SK-N-SH treated with all-trans-retinoic acid at 6 μM for 48 hours (cell line): ENCODE results near the gene CPA1.
A peak's percentile ranks its signal among the peaks of the same experiment; 100 is the strongest.

ENCODE experiments used
- ATAC-seq: fragments of 200-7000 bp; cut with Tn5 transposase; 3 replicates; pipeline ENCODE4 v1.9.1; 2020; ENCODE audit warnings: mild to moderate bottlenecking, moderate library complexity
- ARNTL ChIP-seq: fragments of 450-650 bp; formaldehyde crosslinking; IDR thresholded peaks from 2 replicates; pipeline ENCODE4 v1.5.0; 2020; ENCODE audit warnings: low read depth, mild to moderate bottlenecking, moderate library complexity, borderline replicate concordance
- CSDC2 ChIP-seq: fragments of 250-450 bp; sonication (Bioruptor Pico); IDR thresholded peaks from 2 replicates; pipeline ENCODE4 v1.5.0; 2020; ENCODE audit warnings: mild to moderate bottlenecking, moderate library complexity
- CSRNP3 ChIP-seq: fragments of 250-450 bp; sonication (Bioruptor Pico); IDR thresholded peaks from 2 replicates; pipeline ENCODE4 v1.5.1; 2021; ENCODE audit warnings: mild to moderate bottlenecking, moderate library complexity
- ESRRG ChIP-seq: fragments of 250-450 bp; sonication (Bioruptor Pico); IDR thresholded peaks from 2 replicates; pipeline ENCODE4 v1.6.1; 2021; ENCODE audit warnings: mild to moderate bottlenecking
- GLIS3 ChIP-seq: fragments of 250-450 bp; sonication (Bioruptor Pico); IDR thresholded peaks from 2 replicates; pipeline ENCODE4 v1.5.0; 2020; ENCODE audit warnings: mild to moderate bottlenecking, moderate library complexity
- OSR1 ChIP-seq: fragments of 250-450 bp; sonication (Bioruptor Pico); IDR thresholded peaks from 2 replicates; pipeline ENCODE4 v1.8.0; 2022; ENCODE audit warnings: moderate library complexity, mild to moderate bottlenecking, inconsistent platforms
- PATZ1 ChIP-seq: fragments of 250-450 bp; sonication (Bioruptor Pico); IDR thresholded peaks from 2 replicates; pipeline ENCODE4 v1.8.0; 2020; ENCODE audit warnings: mild to moderate bottlenecking, moderate library complexity, borderline replicate concordance
- POU6F1 ChIP-seq: fragments of 250-450 bp; sonication (Bioruptor Pico); IDR thresholded peaks from 2 replicates; pipeline ENCODE4 v1.8.0; 2021; ENCODE audit warnings: low read depth, mild to moderate bottlenecking, moderate library complexity, borderline replicate concordance
- RARB ChIP-seq: fragments of 250-450 bp; sonication (Bioruptor Pico); IDR thresholded peaks from 2 replicates; pipeline ENCODE4 v1.8.0; 2021; ENCODE audit warnings: mild to moderate bottlenecking, moderate library complexity
- SNAI2 ChIP-seq: fragments of 250-450 bp; sonication (Bioruptor Pico); IDR thresholded peaks from 2 replicates; pipeline ENCODE4 v1.5.0; 2020; ENCODE audit warnings: mild to moderate bottlenecking, moderate library complexity
- TCF4 ChIP-seq: fragments of 250-450 bp; sonication (Bioruptor Pico); IDR thresholded peaks from 2 replicates; pipeline ENCODE4 v1.8.0; 2021; ENCODE audit warnings: mild to moderate bottlenecking, moderate library complexity, borderline replicate concordance
- TOX ChIP-seq: fragments of 250-450 bp; sonication (Bioruptor Pico); IDR thresholded peaks from 2 replicates; pipeline ENCODE4 v1.8.0; 2021; ENCODE audit warnings: mild to moderate bottlenecking, moderate library complexity, borderline replicate concordance
- TSHZ2 ChIP-seq: fragments of 250-450 bp; sonication (Bioruptor Pico); IDR thresholded peaks from 2 replicates; pipeline ENCODE4 v1.5.0; 2020; ENCODE audit warnings: mild to moderate bottlenecking, moderate library complexity
- ZFP30 ChIP-seq: fragments of 450-650 bp; formaldehyde crosslinking; IDR thresholded peaks from 2 replicates; pipeline ENCODE4 v1.5.0; 2022; ENCODE audit warnings: mild to moderate bottlenecking, moderate library complexity
- ZNF565 ChIP-seq: fragments of 450-650 bp; formaldehyde crosslinking; conservative IDR thresholded peaks from 2 replicates; pipeline ENCODE4 v1.5.0; 2020; ENCODE audit warnings: low read depth, mild to moderate bottlenecking, moderate library complexity
- ZNF70 ChIP-seq: fragments of 450-650 bp; formaldehyde crosslinking; IDR thresholded peaks from 2 replicates; pipeline ENCODE4 v1.5.0; 2020; ENCODE audit warnings: mild to moderate bottlenecking, moderate library complexity
- ZNF8 ChIP-seq: fragments of 450-650 bp; formaldehyde crosslinking; IDR thresholded peaks from 2 replicates; pipeline ENCODE4 v1.5.0; 2020; ENCODE audit warnings: mild to moderate bottlenecking, moderate library complexity

CPA1 gene

GRCh38 chr7:130379532-130379920, 768 bp upstream of the CPA1 start:
- ATAC-seq, result peak; percentile 12; the same call in 2 of the 3 replicates
- no peak for TF ChIP-seq ESRRG (CRISPR knock-in tag)

- ATAC-seq, result peak; percentile 10; the same call in 2 of the 3 replicates
- no peak for TF ChIP-seq ZNF70 (CRISPR knock-in tag)
- TF ChIP-seq POU6F1 (CRISPR knock-in tag), result no peak
- no peak for TF ChIP-seq OSR1 (CRISPR knock-in tag)
- no peak for TF ChIP-seq ARNTL (CRISPR knock-in tag)
- TF ChIP-seq CSDC2 (CRISPR knock-in tag), result no peak
- TF ChIP-seq ZFP30 (CRISPR knock-in tag), result no peak
- no peak for TF ChIP-seq TCF4
- no peak for TF ChIP-seq TOX (CRISPR knock-in tag)
- TF ChIP-seq ZNF8 (CRISPR knock-in tag), result no peak
- TF ChIP-seq RARB (CRISPR knock-in tag), result no peak
- TF ChIP-seq CSRNP3 (CRISPR knock-in tag), result no peak
- TF ChIP-seq ZNF565 (CRISPR knock-in tag), result no peak
- TF ChIP-seq PATZ1 (CRISPR knock-in tag), result no peak
- no peak for TF ChIP-seq GLIS3 (CRISPR knock-in tag)
Measured at GRCh38 chr7:130380861-130381455, 664 bp downstream of the CPA1 start.

GRCh38 chr7:130381468-130382312, 1.4 kb downstream of the CPA1 start:
- no peak for ATAC-seq

More at GRCh38 chr7:130381468-130382312, 1.4 kb downstream of the CPA1 start:
- TF ChIP-seq ZNF565 (CRISPR knock-in tag) (no peak), ZNF8 (CRISPR knock-in tag) (no peak), ZFP30 (CRISPR knock-in tag) (no peak), TSHZ2 (CRISPR knock-in tag) (no peak), POU6F1 (CRISPR knock-in tag) (no peak), CSDC2 (CRISPR knock-in tag) (no peak), SNAI2 (no peak), PATZ1 (CRISPR knock-in tag) (no peak)
- TF ChIP-seq, all 23 proteins: peak for 0
